Eye (tissue), 1 donor: Measurements from ENCODE around the gene ZFHX2.

ENCODE experiments used
- DNase-seq: peaks from one replicate; pipeline ENCODE4 v3.0.0-alpha.2; 2015

The ZFHX2 gene

DNA sequence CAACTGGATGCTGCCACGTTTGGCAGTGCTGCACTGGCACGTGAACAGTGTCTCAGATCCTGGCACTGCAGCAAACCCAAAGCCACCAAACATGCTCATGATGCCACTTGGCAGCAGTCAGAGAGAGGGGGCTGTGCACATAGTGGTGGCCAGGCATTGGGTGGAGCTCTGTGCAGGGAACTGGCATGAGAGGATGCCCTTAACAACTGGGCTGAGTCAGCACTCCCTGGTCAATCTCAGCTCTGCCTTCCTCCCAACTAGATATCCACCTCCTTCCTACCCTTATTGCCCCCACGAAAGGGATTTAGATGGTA is 37.0 kb downstream of the ZFHX2 start:
- no peak for DNase-seq

DNA sequence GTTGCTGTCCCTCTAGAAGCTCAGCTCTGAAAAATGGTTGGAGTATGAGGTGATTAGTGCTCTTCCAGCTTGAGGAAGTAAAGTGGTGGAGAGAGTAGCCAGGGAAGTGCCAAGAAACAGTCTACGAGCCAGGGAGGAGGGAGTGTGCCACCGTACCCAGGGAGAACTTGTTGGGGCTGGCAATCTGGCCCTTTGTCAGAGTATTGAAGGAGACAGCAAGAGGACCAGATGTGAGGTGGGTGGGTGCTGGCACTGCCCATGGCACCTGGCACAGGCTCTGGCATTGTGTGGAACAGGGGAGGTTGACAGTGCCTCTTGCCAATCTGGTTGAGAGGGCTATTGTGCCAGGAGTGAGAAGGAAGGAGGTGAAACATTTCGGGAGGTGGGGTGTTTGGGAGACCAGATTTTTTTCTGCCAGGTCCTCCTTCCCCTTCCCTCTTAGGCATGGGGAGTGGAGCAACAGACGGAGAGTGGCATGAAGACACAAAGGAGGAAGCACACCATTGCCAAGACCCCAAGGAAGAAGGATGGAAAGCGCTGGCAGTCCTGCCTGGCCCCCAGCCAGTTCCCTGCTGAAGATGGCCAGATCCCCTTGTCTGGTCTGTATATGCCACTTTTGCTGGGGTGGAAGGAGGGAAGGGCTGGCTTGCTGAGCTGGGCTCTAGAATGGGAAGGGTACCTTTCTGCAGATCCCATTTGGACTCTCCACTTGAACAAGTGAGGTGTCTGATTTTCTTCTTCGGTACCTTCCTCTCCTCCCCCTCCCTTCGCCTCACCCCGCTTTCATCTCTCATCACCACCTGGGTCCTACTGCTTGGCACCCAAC is 37.5 kb downstream of the ZFHX2 start:
- DNase-seq, result no peak

DNA sequence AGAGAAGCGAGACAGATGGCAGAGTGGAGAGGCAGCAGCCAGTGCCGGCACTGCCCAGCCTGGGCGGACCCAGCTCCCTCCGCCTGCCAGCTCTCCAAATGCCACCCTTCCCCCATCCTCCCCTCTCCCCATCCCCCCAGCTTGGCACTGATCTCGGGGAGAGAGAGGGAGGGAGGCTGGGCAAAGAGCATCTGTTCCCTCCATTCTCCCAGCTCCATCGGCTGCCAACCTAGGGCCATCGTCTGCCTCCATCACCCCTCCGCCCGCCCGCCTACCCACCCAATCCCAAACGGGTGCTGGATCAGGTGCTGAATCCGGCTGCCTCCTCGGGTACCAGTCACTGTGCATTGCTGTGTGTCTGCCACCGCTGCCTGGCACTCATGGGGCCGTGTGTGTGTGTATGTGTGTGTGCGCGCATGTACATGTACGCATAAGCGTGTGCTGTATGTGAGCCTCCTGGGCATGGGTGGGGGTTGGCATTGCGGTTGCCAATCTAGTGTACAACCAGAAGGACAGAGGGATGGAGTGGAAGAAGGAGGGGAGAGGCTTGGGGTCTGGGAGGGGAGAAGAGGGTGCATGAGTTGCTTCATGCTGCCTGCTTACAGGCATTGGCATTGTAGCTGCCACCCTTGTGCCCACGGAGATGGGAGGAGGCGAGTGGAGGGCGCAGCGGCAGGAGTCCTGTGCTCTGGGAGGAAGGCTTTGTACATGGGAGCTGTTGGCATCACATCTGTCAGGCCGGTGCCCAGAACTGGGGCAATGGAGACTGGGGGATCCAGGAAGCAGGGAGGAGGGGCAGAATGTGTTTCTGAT is 38.4 kb downstream of the ZFHX2 start:
- no peak for DNase-seq

- no peak for DNase-seq
These were observed 39.4 kb downstream of the ZFHX2 start for GRCh38 chr14:23512156-23512555.

- DNase-seq, result peak; percentile 61
These were observed 57.3 kb downstream of the ZFHX2 start for GRCh38 chr14:23494223-23494622.

DNA sequence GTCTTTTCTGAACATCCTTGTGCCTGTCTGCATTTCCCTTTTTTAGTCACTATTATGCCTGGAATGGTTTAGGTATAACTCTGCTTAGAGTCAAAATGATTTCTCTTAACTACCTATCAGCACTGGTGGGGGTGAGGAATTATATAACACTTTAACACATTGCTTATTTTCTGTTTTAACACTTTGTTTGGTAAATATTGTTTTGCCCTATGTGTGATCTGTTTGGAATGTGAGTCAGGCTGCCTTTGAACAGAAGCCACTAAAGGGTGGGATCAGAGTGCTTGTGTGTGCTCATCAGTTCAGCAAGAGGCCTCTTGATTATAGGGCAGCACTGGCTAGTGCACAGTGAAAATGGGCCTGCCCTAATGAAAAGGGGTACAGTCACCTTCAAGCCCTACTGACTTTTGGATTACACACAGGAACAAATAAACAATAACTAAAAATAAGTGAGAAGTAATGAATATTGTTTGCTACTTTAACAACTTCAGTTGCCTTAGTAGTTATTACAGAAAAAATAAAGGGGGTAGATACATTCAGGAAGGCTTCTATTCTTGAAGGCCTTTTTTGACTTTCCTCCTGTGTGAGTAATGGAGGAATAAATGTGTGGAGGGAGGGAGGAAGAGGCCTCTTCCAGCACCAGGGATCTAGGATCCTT is 58.8 kb downstream of the ZFHX2 start:
- DNase-seq, result no peak

DNA sequence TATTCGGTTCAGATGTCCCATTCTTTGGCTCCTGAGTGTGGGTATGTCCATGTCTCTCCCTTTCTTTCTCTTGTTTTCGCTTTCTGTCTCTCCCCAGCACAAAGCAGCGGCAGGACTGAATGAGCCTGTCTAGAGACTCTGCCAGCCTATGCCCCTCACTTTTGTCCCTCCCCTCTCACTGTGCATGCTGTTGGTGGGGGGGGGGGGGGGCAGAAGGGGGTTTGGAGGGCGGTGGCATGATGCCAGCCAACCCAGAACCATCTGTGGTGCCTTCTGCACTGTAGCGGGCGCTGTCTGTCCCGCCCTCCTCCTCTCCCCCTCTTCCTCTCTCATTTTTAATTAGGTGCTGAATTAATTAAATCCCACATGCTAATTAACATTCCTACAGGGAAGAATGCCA is 64.3 kb downstream of the ZFHX2 start:
- no peak for DNase-seq

DNA sequence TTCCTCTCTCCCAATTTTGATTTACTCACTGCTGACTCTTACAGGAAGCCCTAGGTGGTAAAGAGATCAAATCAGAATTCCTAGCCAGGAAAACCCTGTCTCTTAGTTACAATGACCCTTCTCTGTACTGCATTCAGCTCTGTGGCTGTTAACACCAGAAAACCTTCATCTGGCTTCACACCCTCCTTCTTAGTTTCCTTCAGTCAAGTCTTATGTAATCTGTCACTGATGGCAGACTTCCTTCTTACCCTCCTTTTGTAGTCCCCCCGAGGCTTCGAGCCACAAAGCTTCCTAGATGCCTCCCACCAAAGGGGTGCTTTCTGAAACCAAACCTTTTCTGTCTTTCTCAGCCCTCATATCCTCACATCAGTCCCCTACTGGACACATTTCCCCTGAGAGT is 65.5 kb downstream of the ZFHX2 start:
- no peak for DNase-seq

- DNase-seq, result no peak
These were observed 66.2 kb downstream of the ZFHX2 start for GRCh38 chr14:23485326-23485725.

DNA sequence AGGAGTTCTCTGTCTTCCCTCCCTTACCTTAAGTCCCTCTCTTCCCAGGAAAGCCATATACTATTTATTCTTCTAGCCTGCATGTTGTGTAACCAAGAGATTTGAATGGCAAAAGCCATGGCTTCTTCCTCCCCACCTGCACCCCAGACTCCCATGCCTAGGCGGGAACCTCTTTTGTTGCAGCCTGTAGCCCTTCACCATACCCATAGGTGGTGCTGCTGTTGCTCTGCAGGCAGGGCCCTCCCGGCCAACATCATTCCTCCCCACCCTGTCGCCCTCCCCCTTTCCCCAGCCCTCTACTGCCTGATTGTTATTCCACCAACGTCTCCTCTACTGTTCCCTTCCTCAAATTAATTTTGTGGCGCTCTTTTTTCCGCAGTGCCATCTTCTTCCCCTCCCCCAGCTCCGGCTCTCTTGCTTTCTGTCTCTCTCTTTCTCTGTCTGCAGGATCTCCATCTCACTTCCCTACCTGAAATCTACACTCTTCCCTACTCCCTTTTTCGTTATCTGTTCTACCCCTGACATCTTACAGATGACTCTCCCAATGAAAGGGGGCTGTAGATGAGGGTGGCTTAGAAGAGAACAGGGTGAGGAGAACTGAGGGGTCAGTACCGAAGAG is 68.2 kb downstream of the ZFHX2 start:
- peak; percentile 73 for DNase-seq

GRCh38 chr14:23482823-23483148 is 68.8 kb downstream of the ZFHX2 start:
- DNase-seq, result no peak

GRCh38 chr14:23481979-23482822 is 69.4 kb downstream of the ZFHX2 start:
- DNase-seq, result peak; percentile 77

- DNase-seq, result peak; percentile 71
These were observed 70.1 kb downstream of the ZFHX2 start for GRCh38 chr14:23481362-23481970.

DNA sequence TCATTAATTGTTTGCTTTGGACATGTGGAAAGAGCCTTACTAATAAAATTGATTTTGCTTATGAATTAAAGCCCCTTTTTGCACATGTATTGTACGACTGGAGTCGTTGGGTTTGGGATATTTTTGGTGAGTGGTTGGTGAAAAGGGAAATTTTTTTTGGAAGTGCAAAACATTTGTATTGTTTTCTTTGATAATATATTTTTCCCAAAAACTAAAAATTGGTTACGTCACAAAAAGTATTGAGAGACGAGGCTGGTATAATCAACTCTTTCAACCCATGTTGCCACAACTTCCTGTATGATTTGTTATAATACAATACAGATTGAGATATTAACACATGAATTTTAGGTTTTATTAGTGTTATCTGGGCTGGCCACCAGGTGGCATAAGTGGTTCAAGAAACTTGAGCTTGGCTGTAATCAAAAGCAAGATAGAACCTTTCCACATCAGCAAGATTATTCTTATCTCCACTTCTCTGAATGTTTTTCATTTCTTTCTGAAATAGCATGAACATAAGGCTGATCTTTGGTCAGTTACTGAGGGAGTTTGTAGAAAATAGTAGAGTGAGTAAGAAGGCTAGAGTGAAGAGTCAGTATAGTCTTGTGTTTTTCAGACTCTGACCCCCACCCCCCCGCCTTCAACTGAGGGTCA is 73.3 kb downstream of the ZFHX2 start:
- DNase-seq, result peak; percentile 86

GRCh38 chr14:23470947-23471346 is 80.6 kb downstream of the ZFHX2 start:
- DNase-seq, result no peak
